H1 (cell line): Measurements from ENCODE around the gene RPS6KC1. TPM values are rescaled to one million over a fixed set of nuclear protein-coding genes. Genes with fewer than 3 reads are reported as not detected.

Experiments used
- CTCF ChIA-PET: fragments of 300-600 bp; sonication (Branson Sonifier 250); formaldehyde crosslinking; loops from one replicate; lab custom pipeline; 2021; ENCODE audit not compliant: partially characterized antibody; lab: Charles Lee
- POLR2A ChIA-PET: fragments of 300-600 bp; sonication (Branson Sonifier 250); formaldehyde crosslinking; loops from one replicate; lab custom pipeline; 2021; ENCODE audit warnings: inconsistent platforms; ENCODE audit not compliant: partially characterized antibody; lab: Charles Lee
- DNase-seq, 2 experiments: peaks; one replicate each; pipeline versions ENCODE4 v3.0.0 to v3.0.0-alpha.2; 2010 to 2022; ENCODE audit warnings: low spot score in 2 of 2, low read depth in 1 of 2, mixed read lengths in 1 of 2
- FAIRE-seq: peaks from 2 replicates; lab custom pipeline; 2011; peaks lifted over from hg19 to GRCh38; lab: Jason Lieb, UNC
- H2AFZ ChIP-seq: 2 replicates; pipeline ENCODE4 v1.8.1; 2012; ENCODE audit warnings: low read length, inconsistent platforms
- H2AK5ac ChIP-seq: 2 replicates; pipeline ENCODE4 v1.6.1; 2013; ENCODE audit warnings: low read depth, low read length
- H2BK120ac ChIP-seq: replicated peaks from 2 replicates; pipeline ENCODE3; 2013; ENCODE audit warnings: low read depth, low read length, inconsistent platforms
- H2BK12ac ChIP-seq: 2 replicates; pipeline ENCODE4 v1.6.1; 2013; ENCODE audit warnings: low read depth, low read length
- H2BK15ac ChIP-seq: 2 replicates; pipeline ENCODE4 v1.6.1; 2013; ENCODE audit warnings: low read length
- H2BK20ac ChIP-seq: 2 replicates; pipeline ENCODE4 v1.6.1; 2013; ENCODE audit warnings: low read length
- H2BK5ac ChIP-seq: 2 replicates; pipeline ENCODE4 v1.6.1; 2013; ENCODE audit warnings: low read depth, low read length
- H3K14ac ChIP-seq: 2 replicates; pipeline ENCODE4 v1.6.1; 2013; ENCODE audit warnings: inconsistent platforms; ENCODE audit not compliant: insufficient read length
- H3K18ac ChIP-seq: 2 replicates; pipeline ENCODE4 v1.6.1; 2013; ENCODE audit warnings: low read length; ENCODE audit errors: extremely low read depth
- H3K23ac ChIP-seq: 2 replicates; pipeline ENCODE4 v1.6.1; 2013; ENCODE audit warnings: inconsistent platforms; ENCODE audit not compliant: insufficient read length
- H3K23me2 ChIP-seq: 2 replicates; pipeline ENCODE4 v1.6.1; 2013; ENCODE audit warnings: low read depth, low read length
- H3K27ac ChIP-seq: 2 replicates; pipeline ENCODE4 v1.6.1; 2011; ENCODE audit warnings: low read depth, low read length, inconsistent platforms
- H3K27me3 ChIP-seq, 4 experiments: replicated peaks in 1 of 4; 1 replicate in 1 of 4; 2 replicates in 3 of 4; pipeline versions ENCODE4 v1.6.1 to v1.8.1; 2011 to 2013; ENCODE audit warnings: low read length in 3 of 4, mild to moderate bottlenecking in 3 of 4, inconsistent platforms in 2 of 4, mixed read lengths in 2 of 4, moderate library complexity in 1 of 4; ENCODE audit not compliant: control insufficient read depth in 3 of 4, insufficient read depth in 3 of 4; ENCODE audit errors: extremely low read depth in 1 of 4
- H3K36me3 ChIP-seq, 4 experiments: 2 replicates each; pipeline versions ENCODE4 v1.6.1 to v1.8.1; 2011 to 2013; ENCODE audit warnings: mild to moderate bottlenecking in 4 of 4, low read length in 3 of 4, moderate library complexity in 2 of 4, control low read depth in 1 of 4, inconsistent platforms in 1 of 4; ENCODE audit not compliant: insufficient read depth in 4 of 4, control insufficient read depth in 2 of 4
- H3K4ac ChIP-seq: replicated peaks from 2 replicates; pipeline ENCODE3; 2013; ENCODE audit warnings: low read length, low read depth, mixed read lengths, inconsistent platforms; ENCODE audit not compliant: insufficient read length
- H3K4me1 ChIP-seq, 4 experiments: replicated peaks in 1 of 4; 1 replicate in 1 of 4; 2 replicates in 3 of 4; pipeline versions ENCODE4 v1.6.1 to v1.8.1; 2011 to 2013; ENCODE audit warnings: low read length in 3 of 4, inconsistent platforms in 2 of 4, mixed read lengths in 1 of 4; ENCODE audit not compliant: insufficient read depth in 4 of 4, control insufficient read depth in 3 of 4
- H3K4me2 ChIP-seq, 2 experiments: 2 replicates each; pipeline versions ENCODE4 v1.6.1 to v1.8.1; 2011 to 2013; ENCODE audit warnings: low read depth in 2 of 2, low read length in 2 of 2, control low read depth in 1 of 2, inconsistent platforms in 1 of 2, mild to moderate bottlenecking in 1 of 2; ENCODE audit not compliant: insufficient read depth in 1 of 2
- H3K4me3 ChIP-seq, 4 experiments: fragments of 200-600, 300-600 bp in 1 of 4; sonication (generic), shearing (Covaris generic), sonication (Bioruptor Twin) in 1 of 4; 2 replicates each; pipeline versions ENCODE4 v1.5.1 to v1.8.1; 2011 to 2016; ENCODE audit warnings: low read length in 4 of 4, low read depth in 3 of 4, control low read depth in 2 of 4, inconsistent platforms in 2 of 4, mild to moderate bottlenecking in 2 of 4, mixed read lengths in 1 of 4, moderate library complexity in 1 of 4; ENCODE audit not compliant: insufficient read depth in 2 of 4; ENCODE audit errors: extremely low read depth in 1 of 4
- H3K56ac ChIP-seq: replicated peaks from 2 replicates; pipeline ENCODE3; 2013; ENCODE audit warnings: low read depth, mild to moderate bottlenecking, mixed read lengths, low read length, inconsistent platforms; ENCODE audit not compliant: insufficient read length
- H3K79me1 ChIP-seq: 2 replicates; pipeline ENCODE4 v1.6.1; 2013; ENCODE audit warnings: low read depth, low read length, control low read depth
- H3K79me2 ChIP-seq, 2 experiments: 2 replicates each; pipeline versions ENCODE4 v1.6.1 to v1.8.1; 2012 to 2013; ENCODE audit warnings: low read length in 2 of 2, mild to moderate bottlenecking in 2 of 2, inconsistent platforms in 1 of 2; ENCODE audit not compliant: insufficient read depth in 2 of 2, control insufficient read depth in 1 of 2
- H3K9ac ChIP-seq, 4 experiments: replicated peaks in 1 of 4; 1 replicate in 1 of 4; 2 replicates in 3 of 4; pipeline versions ENCODE4 v1.6.1 to v1.8.1; 2011 to 2013; ENCODE audit warnings: low read depth in 3 of 4, low read length in 3 of 4, control low read depth in 2 of 4, mild to moderate bottlenecking in 2 of 4, moderate library complexity in 2 of 4, inconsistent platforms in 1 of 4; ENCODE audit errors: extremely low read depth in 1 of 4
- H3K9me3 ChIP-seq, 2 experiments: 2 replicates each; pipeline versions ENCODE4 v1.6.1 to v1.8.1; 2012 to 2013; ENCODE audit warnings: mild to moderate bottlenecking in 2 of 2, moderate library complexity in 2 of 2, control low read depth in 1 of 2, inconsistent platforms in 1 of 2, low read depth in 1 of 2, low read length in 1 of 2, mixed read lengths in 1 of 2; ENCODE audit not compliant: insufficient read depth in 2 of 2
- H4K20me1 ChIP-seq, 2 experiments: replicated peaks in 1 of 2; 2 replicates each; pipeline versions ENCODE3 to v1.8.1; 2011 to 2013; ENCODE audit warnings: inconsistent platforms in 2 of 2, low read length in 2 of 2, mild to moderate bottlenecking in 1 of 2; ENCODE audit not compliant: insufficient read depth in 2 of 2, control insufficient read depth in 1 of 2
- H4K5ac ChIP-seq: 2 replicates; pipeline ENCODE4 v1.6.1; 2013; ENCODE audit warnings: low read length, low read depth, mixed read lengths, inconsistent platforms; ENCODE audit not compliant: insufficient read length
- H4K8ac ChIP-seq: 2 replicates; pipeline ENCODE4 v1.8.0; 2013; ENCODE audit warnings: mild to moderate bottlenecking, moderate library complexity, low read length, inconsistent platforms; ENCODE audit not compliant: insufficient read depth; ENCODE audit errors: extremely low read depth
- H4K91ac ChIP-seq: replicated peaks from 2 replicates; pipeline ENCODE3; 2013; ENCODE audit warnings: low read length, mixed read lengths, inconsistent platforms; ENCODE audit not compliant: insufficient read length
- ATF3 ChIP-seq: IDR thresholded peaks from 2 replicates; pipeline ENCODE4 v1.6.1; 2011; ENCODE audit warnings: low read depth, mild to moderate bottlenecking, low read length; ENCODE audit not compliant: insufficient read depth
- BRCA1 ChIP-seq: IDR thresholded peaks from 2 replicates; pipeline ENCODE4 v1.6.1; 2012; ENCODE audit warnings: low read depth, low read length, improper control_type of control experiment
- EGR1 ChIP-seq: IDR thresholded peaks from 2 replicates; pipeline ENCODE4 v1.6.1; 2011; ENCODE audit warnings: low read depth, low read length, borderline replicate concordance
- EZH2 ChIP-seq: fragments of 200-600 bp; sonication (generic); IDR thresholded peaks from 2 replicates; pipeline ENCODE4 v1.7.1; 2012; ENCODE audit warnings: low read depth, mild to moderate bottlenecking, moderate library complexity, low read length, inconsistent platforms; ENCODE audit not compliant: severe bottlenecking
- JUN ChIP-seq: IDR thresholded peaks from 2 replicates; pipeline ENCODE4 v1.6.1; 2011; ENCODE audit warnings: low read depth, mild to moderate bottlenecking, improper control_type of control experiment, low read length
- KDM5A ChIP-seq: fragments of 200-600 bp; IDR thresholded peaks from 2 replicates; pipeline ENCODE4 v1.7.1; 2012; ENCODE audit warnings: mild to moderate bottlenecking, low read length, inconsistent platforms, mixed read lengths
- POLR2A ChIP-seq, 2 experiments: IDR thresholded peaks; 1 replicate in 1 of 2; 2 replicates in 1 of 2; pipeline ENCODE4 v1.6.1; 2011; ENCODE audit warnings: low read depth in 2 of 2, low read length in 2 of 2, mild to moderate bottlenecking in 2 of 2; ENCODE audit errors: control extremely low read depth in 1 of 2
- RFX5 ChIP-seq: IDR thresholded peaks from 2 replicates; pipeline ENCODE4 v1.6.1; 2011; ENCODE audit warnings: low read depth, low read length, improper control_type of control experiment, borderline replicate concordance
- SUZ12 ChIP-seq: fragments of 200-600 bp; sonication (generic); IDR thresholded peaks from 2 replicates; pipeline ENCODE4 v1.6.1; 2012; ENCODE audit warnings: mild to moderate bottlenecking, inconsistent platforms, low read length, moderate library complexity, mixed read lengths
- TAF1 ChIP-seq: IDR thresholded peaks from 2 replicates; pipeline ENCODE4 v1.6.1; 2011; ENCODE audit warnings: mild to moderate bottlenecking, low read depth, low read length
- TAF7 ChIP-seq: optimal IDR thresholded peaks from 2 replicates; pipeline ENCODE3; 2011; ENCODE audit warnings: low read depth, mild to moderate bottlenecking, inconsistent platforms, low read length, moderate library complexity, borderline replicate concordance
- TCF12 ChIP-seq: IDR thresholded peaks from 2 replicates; pipeline ENCODE4 v1.6.1; 2011; ENCODE audit warnings: low read depth, mild to moderate bottlenecking, low read length
- WGBS, 2 experiments: shearing (Covaris generic) in 1 of 2; methylation state at CpG; one replicate each; pipeline versions ENCODE4 v1.1.6 to v1.1.7; 2013 to 2015; ENCODE audit warnings: low lambda C conversion rate in 2 of 2, mixed read lengths in 2 of 2, inconsistent platforms in 1 of 2, low coverage in 1 of 2, missing lambda C conversion rate in 1 of 2; ENCODE audit not compliant: insufficient replicate concordance in 2 of 2, insufficient coverage in 1 of 2, insufficient read length in 1 of 2; ENCODE audit errors: extremely low coverage in 1 of 2, missing lambda C conversion rate in 1 of 2; 5-methylcytosine and 5-hydroxymethylcytosine counted together
- polyA plus RNA-seq, 7 experiments: library from polyadenylated mRNA; depleted of rRNA in 3 of 7; stranded (reverse) in 5 of 7; unstranded in 2 of 7; fragments of >200 nt in 5 of 7; fragments of 200-250 nt in 2 of 7; gene quantifications; 1 replicate in 5 of 7; 2 replicates in 1 of 7; 4 replicates in 1 of 7; pipeline versions ENCODE4 v1.2.1 to v1.2.3, GENCODE V29; 2011 to 2013; ENCODE audit warnings: missing spikeins in 2 of 7, mixed read lengths in 2 of 7
- total RNA-seq: library from RNA; stranded (reverse); fragmentation: NEBNext Ultra II Directional; extraction: Animal tissue kit (Norgen Biotek cat#: 25700); gene quantifications from 2 replicates; pipeline ENCODE4 v1.2.1, GENCODE V29; 2021

RPS6KC1 gene
- total and polyA plus RNA-seq, 2 of the 8 experiments (the other 6 are each of a cell fraction or from before 2014, with no cell fraction given), result 4.9 to 17.6 TPM

- H3K27me3 ChIP-seq, result no peaks in the 10 kb centered on the region
- POLR2A ChIA-PET, result no interaction called here
- H3K23ac ChIP-seq, result no peak overlapping the region
- H3K79me1 ChIP-seq, result no peaks in the 10 kb centered on the region
- WGBS, 2 experiments, result 92% methylated on average over 9 of the region's 9 CpGs; no CpG with 5 or more reads in 1 of the 2 experiments
- H2BK120ac ChIP-seq, result no peak overlapping the region
- no peak overlapping the region for H4K5ac ChIP-seq
- H3K4me2 ChIP-seq, result no peak overlapping the region
- no peak overlapping the region for H2BK20ac ChIP-seq
- H4K20me1 ChIP-seq, result peaks cover 0 to 2% of the 10 kb centered on the region in 2 experiments
- H4K8ac ChIP-seq, result no peak overlapping the region
- H3K4me1 ChIP-seq, result no peaks in the 10 kb centered on the region; a peak in 1 of 7 replicates
- no peak overlapping the region for H3K18ac ChIP-seq
- H2BK12ac ChIP-seq, result no peak overlapping the region
- peaks cover 0 to 23% of the 10 kb centered on the region in 2 experiments; a peak in 2 of 4 replicates for H3K79me2 ChIP-seq
- DNase-seq (no peak), FAIRE-seq (no peak)
- no peak overlapping the region for H3K4me3 ChIP-seq
- no peak overlapping the region for H2AFZ ChIP-seq
- CTCF ChIA-PET, result interaction anchor here (0.6 kb wide), 1 partner anchor 1078 kb away, joined by 3 read pairs; no protein-coding TSS in a partner anchor
- H3K14ac ChIP-seq, result no peak overlapping the region
- H2AK5ac ChIP-seq, result no peak overlapping the region
- no peak overlapping the region for H4K91ac ChIP-seq
- H3K9ac ChIP-seq, result no peak overlapping the region
- H2BK15ac ChIP-seq, result no peak overlapping the region
- H3K9me3 ChIP-seq, result no peaks in the 10 kb centered on the region
- H3K27ac ChIP-seq, result no peak overlapping the region
- peaks cover 0 to 2% (median 0%) of the 10 kb centered on the region in 4 experiments; a peak in 1 of 8 replicates for H3K36me3 ChIP-seq
- H3K23me2 ChIP-seq, result peaks cover 3% of the 10 kb centered on the region; the same call in 1 of the 2 replicates
- H2BK5ac ChIP-seq, result no peak overlapping the region
- no peak overlapping the region for H3K4ac ChIP-seq
- no peak overlapping the region for H3K56ac ChIP-seq
- TF ChIP-seq JUN (no peak), POLR2A (IDR thresholded peaks at IDR 0.05; ENCODE audit: control extremely low read depth in 1 of 2, low read depth in 2 of 2, low read length in 2 of 2) (no peak), TAF7 (no peak), TCF12 (no peak), ATF3 (no peak), EGR1 (no peak), SUZ12 (no peak), EZH2 (no peak), BRCA1 (no peak), KDM5A (no peak), RFX5 (no peak), TAF1 (no peak)
These were observed 33.4 kb upstream of the RPS6KC1 start for GRCh38 chr1:213017447-213018273.
